GM12801 (cell line): Measurements from ENCODE around the gene PARL.

Source experiments
- CTCF ChIP-seq: IDR thresholded peaks from one replicate; pipeline ENCODE4 v1.5.1; 2011; ENCODE audit warnings: control low read depth; ENCODE audit not compliant: insufficient read length; ENCODE audit errors: extremely low read depth

The PARL gene

GRCh38 chr3:183875411-183875810 is 9.3 kb downstream of the PARL start:
- no peak for TF ChIP-seq CTCF

GRCh38 chr3:183873914-183874313 is 10.8 kb downstream of the PARL start:
- no peak for TF ChIP-seq CTCF

- TF ChIP-seq CTCF, result no peak
Observed at GRCh38 chr3:183871541-183871940, 13.1 kb downstream of the PARL start.

- TF ChIP-seq CTCF, result no peak
Observed at GRCh38 chr3:183870563-183870962, 14.1 kb downstream of the PARL start.

- TF ChIP-seq CTCF, result no peak
Observed at GRCh38 chr3:183868796-183869195, 15.9 kb downstream of the PARL start.

- no peak for TF ChIP-seq CTCF
Observed at GRCh38 chr3:183862610-183863009, 22.1 kb downstream of the PARL start.

GRCh38 chr3:183857863-183858262 is 26.8 kb downstream of the PARL start:
- TF ChIP-seq CTCF, result no peak
